B cell (primary cell): ENCODE results near the gene SFXN2.

ENCODE experiments used
- CTCF ChIP-seq: fragments of 200-600 bp; IDR thresholded peaks from one replicate; pipeline ENCODE4 v1.8.0; 2022; ENCODE audit warnings: antibody characterized with exemption, mild to moderate bottlenecking
- EZH2 ChIP-seq: IDR thresholded peaks from 2 replicates; pipeline ENCODE4 v1.6.1; 2012; ENCODE audit warnings: borderline replicate concordance, low read depth, mild to moderate bottlenecking, moderate library complexity, low read length; ENCODE audit not compliant: insufficient read depth, poor library complexity, severe bottlenecking

GRCh38 chr10:102727037-102727818, 12.8 kb downstream of the SFXN2 start:
- TF ChIP-seq CTCF, result no peak
- no peak for TF ChIP-seq EZH2
